HepG2 (cell line): Measurements from ENCODE around the gene NFKB2. TPM values are rescaled to one million over a fixed set of nuclear protein-coding genes. Genes with fewer than 3 reads are reported as not detected.

Source experiments
- ATM ChIP-seq: fragments of 450-650 bp; IDR thresholded peaks from 2 replicates; pipeline ENCODE4 v1.7.1; 2017; ENCODE audit warnings: mild to moderate bottlenecking, borderline replicate concordance
- BATF2 ChIP-seq: sonication (generic); formaldehyde crosslinking; IDR thresholded peaks from 2 replicates; pipeline ENCODE4 v1.8.0; 2022; ENCODE audit warnings: mild to moderate bottlenecking, missing genetic modification reagents, moderate library complexity
- GPBP1L1 ChIP-seq: sonication (generic); formaldehyde crosslinking; IDR thresholded peaks from 2 replicates; pipeline ENCODE4 v1.5.0; 2020; ENCODE audit warnings: mild to moderate bottlenecking, missing genetic modification reagents
- IKZF1 ChIP-seq: fragments of 450-650 bp; IDR thresholded peaks from 2 replicates; pipeline ENCODE4 v1.7.1; 2016
- NFAT5 ChIP-seq: sonication (generic); formaldehyde crosslinking; IDR thresholded peaks from 2 replicates; pipeline ENCODE4 v1.4.0; 2020; ENCODE audit warnings: missing genetic modification reagents
- NFE2 ChIP-seq: sonication (generic); formaldehyde crosslinking; IDR thresholded peaks from 2 replicates; pipeline ENCODE4 v1.4.0; 2020; ENCODE audit warnings: missing genetic modification reagents
- PRDM4 ChIP-seq: sonication (generic); formaldehyde crosslinking; IDR thresholded peaks from 2 replicates; pipeline ENCODE4 v1.9.0; 2021; ENCODE audit warnings: missing genetic modification reagents, borderline replicate concordance
- REXO4 ChIP-seq: sonication (generic); formaldehyde crosslinking; IDR thresholded peaks from 2 replicates; pipeline ENCODE4 v1.8.0; 2022; ENCODE audit warnings: missing genetic modification reagents, mild to moderate bottlenecking, borderline replicate concordance
- RFX5 ChIP-seq: IDR thresholded peaks from 2 replicates; pipeline ENCODE4 v1.6.1; 2011; ENCODE audit warnings: low read depth, low read length, improper control_type of control experiment
- SRY ChIP-seq: sonication (generic); formaldehyde crosslinking; IDR thresholded peaks from 2 replicates; pipeline ENCODE4 v1.8.0; 2022; ENCODE audit warnings: mild to moderate bottlenecking, missing genetic modification reagents
- TIGD3 ChIP-seq: sonication (generic); formaldehyde crosslinking; IDR thresholded peaks from 2 replicates; pipeline ENCODE4 v1.5.1; 2020; ENCODE audit warnings: mild to moderate bottlenecking, missing genetic modification reagents, borderline replicate concordance
- YY1 ChIP-seq: IDR thresholded peaks from 2 replicates; pipeline ENCODE4 v1.6.1; 2011; ENCODE audit warnings: low read length, low read depth, moderate library complexity, mild to moderate bottlenecking; ENCODE audit not compliant: insufficient read depth, insufficient replicate concordance
- ZBTB38 ChIP-seq: sonication (generic); formaldehyde crosslinking; IDR thresholded peaks from 2 replicates; pipeline ENCODE4 v1.5.1; 2020; ENCODE audit warnings: mild to moderate bottlenecking, missing genetic modification reagents
- ZNF274 ChIP-seq: sonication (generic); formaldehyde crosslinking; IDR thresholded peaks from 2 replicates; pipeline ENCODE4 v1.5.1; 2020; ENCODE audit warnings: mild to moderate bottlenecking, missing genetic modification reagents
- polyA plus RNA-seq, 8 experiments: library from polyadenylated mRNA; depleted of rRNA in 3 of 8; stranded (reverse) in 7 of 8; unstranded in 1 of 8; fragments of >200 nt; fragmentation: Illumina TruSeq in 4 of 8; extraction: Trizol in 4 of 8; gene quantifications; 2 replicates each; pipeline versions ENCODE4 v1.2.1 to v1.2.3, GENCODE V29; 2011 to 2016; ENCODE audit warnings: low read depth in 4 of 8, missing spikeins in 1 of 8, mixed read lengths in 1 of 8; ENCODE audit not compliant: insufficient read depth in 1 of 8
- total RNA-seq, 5 experiments: library from RNA; depleted of rRNA; stranded (reverse); fragments of >200 nt; fragmentation: Illumina TruSeq; extraction: Trizol; gene quantifications; 2 replicates each; pipeline ENCODE4 v1.2.3, GENCODE V29; 2016; ENCODE audit warnings: low read depth in 1 of 5

The NFKB2 gene
- total and polyA plus RNA-seq, 2 of the 13 experiments (the other 11 are each of a cell fraction or from before 2014, with no cell fraction given), result 7.7 to 12.5 TPM

GRCh38 chr10:102432162-102432950 lies 36.9 kb downstream of the NFKB2 start, which contains the start of gene CUEDC2 (continued):
- TF ChIP-seq NFAT5 (no peak; the same call in 1 of the 2 replicates), RFX5 (no peak), PRDM4 (CRISPR knock-in tag) (no peak), YY1 (peak; percentile 100), SRY (0 out of 2 replicates have a peak, but pooled peaks have one; percentile 75), ZBTB38 (peak; percentile 26; the same call in 1 of the 2 replicates), GPBP1L1 (CRISPR knock-in tag) (no peak), ATM (no peak), ZNF274 (peak; percentile 68; the same call in 1 of the 2 replicates), IKZF1 (no peak), NFE2 (CRISPR knock-in tag) (no peak), TIGD3 (no peak), BATF2 (no peak), REXO4 (CRISPR knock-in tag) (no peak)
